Esophagus mucosa (tissue), 1 donor: ENCODE data around the gene GABRB1. TPM values are rescaled to one million over a fixed set of nuclear protein-coding genes. Genes with fewer than 3 reads are reported as not detected.

Experiments
- ATAC-seq: fragments of 200-7000 bp; cut with Tn5 transposase; one replicate; pipeline ENCODE4 v1.9.1; 2020
- total RNA-seq: library from RNA; stranded (reverse); gene quantifications from one replicate; pipeline ENCODE4 v1.2.4, GENCODE V29; 2023
- donor health status: DM: yes; HTN: yes; CAD: no.

Gene GABRB1
- total RNA-seq, 1 donor from 2014 or later: not detected

GRCh38 chr4:47390428-47391125 is 359.2 kb downstream of the GABRB1 start:
- ATAC-seq: no peak

DNA sequence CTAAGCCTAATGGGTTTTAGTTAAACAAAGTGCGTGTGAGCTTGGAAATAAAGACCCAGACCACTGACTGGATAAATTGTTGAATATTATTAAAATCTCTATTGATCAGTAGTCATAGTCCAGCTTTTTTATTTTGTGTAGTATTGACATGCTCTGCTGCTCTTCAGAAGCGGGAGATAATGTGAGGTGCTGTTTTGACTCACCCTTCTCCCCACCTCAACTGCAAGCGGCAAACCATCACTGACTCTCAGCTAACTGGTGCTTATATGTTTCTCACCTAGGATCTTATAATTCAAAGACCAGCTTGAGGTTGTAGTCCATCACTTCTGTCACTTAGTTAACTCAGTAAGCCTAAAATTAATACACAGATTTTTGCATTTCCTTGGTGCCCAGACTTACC is 359.9 kb downstream of the GABRB1 start:
- ATAC-seq: no peak

GRCh38 chr4:47406408-47406807 is 375.0 kb downstream of the GABRB1 start:
- no peak for ATAC-seq

DNA sequence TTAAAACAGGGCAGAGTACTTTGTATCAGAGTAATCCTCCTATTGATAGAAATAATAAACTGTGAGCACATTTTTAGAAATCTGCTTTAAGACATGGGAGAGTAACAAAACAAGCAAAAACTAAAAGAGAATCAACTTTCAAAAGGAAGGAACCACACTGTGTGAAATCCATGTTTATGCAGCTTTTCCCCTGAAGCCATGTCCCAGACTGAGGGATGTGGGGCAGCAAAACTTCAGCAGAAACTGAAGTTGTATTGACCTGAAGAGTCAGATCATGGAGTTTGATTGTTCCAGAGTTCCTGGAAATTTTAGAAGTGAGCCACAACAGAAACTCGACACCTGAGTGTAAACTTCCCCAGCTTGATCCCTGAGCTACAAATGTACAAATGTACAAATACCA is 378.9 kb downstream of the GABRB1 start:
- ATAC-seq: no peak

DNA sequence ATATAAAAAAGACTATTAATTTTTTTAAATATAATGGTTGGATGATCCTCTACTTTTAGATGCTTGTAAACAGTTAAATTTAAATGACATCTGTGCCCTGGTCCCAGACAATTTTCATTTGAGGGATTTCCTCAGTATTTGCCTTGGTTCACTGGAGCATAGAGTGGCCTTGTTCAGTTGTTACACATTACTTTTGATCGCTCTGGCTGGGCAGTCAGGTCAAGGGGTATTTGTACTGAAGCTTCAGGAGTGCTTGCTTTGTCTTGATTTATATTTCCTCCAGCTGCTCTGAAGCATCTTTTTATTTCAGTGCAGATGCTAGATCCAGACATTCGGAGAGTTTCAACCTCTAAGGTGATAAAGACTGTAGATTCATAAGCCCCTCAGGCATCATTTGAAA is 382.2 kb downstream of the GABRB1 start:
- ATAC-seq: no peak

GRCh38 chr4:47415719-47416118 is 384.4 kb downstream of the GABRB1 start:
- ATAC-seq: no peak

GRCh38 chr4:47418147-47418546 is 386.8 kb downstream of the GABRB1 start:
- ATAC-seq: no peak

DNA sequence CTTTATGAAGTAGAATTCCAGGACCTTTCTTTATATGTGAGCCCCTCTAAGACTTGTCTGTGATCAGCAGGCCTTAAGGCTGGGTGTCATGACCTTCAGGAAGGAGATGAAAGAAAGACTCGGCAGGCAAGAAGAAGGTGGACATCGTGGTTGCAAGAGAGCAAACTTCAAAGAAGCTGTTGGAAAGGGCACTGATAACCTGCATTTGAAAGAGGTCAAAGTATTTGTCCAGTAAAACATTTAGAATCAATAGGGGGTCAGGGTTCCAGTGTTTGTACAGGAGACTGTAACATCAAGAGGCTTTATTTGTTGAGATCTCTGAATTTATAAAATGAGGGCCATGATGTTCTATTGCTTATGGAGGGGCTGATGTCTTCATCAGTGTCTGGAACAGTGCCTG is 387.9 kb downstream of the GABRB1 start:
- ATAC-seq: no peak

DNA sequence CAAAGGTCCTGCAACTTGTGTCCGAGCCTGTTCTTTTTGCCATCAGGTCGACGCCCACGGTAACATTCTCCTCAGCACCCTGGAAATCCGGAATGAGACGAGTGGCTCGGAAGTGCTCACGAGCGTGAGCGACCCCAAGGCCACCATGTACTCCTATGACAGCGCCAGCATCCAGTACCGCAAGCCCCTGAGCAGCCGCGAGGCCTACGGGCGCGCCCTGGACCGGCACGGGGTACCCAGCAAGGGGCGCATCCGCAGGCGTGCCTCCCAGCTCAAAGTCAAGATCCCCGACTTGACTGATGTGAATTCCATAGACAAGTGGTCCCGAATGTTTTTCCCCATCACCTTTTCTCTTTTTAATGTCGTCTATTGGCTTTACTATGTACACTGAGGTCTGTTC is 394.3 kb downstream of the GABRB1 start:
- ATAC-seq: no peak

DNA sequence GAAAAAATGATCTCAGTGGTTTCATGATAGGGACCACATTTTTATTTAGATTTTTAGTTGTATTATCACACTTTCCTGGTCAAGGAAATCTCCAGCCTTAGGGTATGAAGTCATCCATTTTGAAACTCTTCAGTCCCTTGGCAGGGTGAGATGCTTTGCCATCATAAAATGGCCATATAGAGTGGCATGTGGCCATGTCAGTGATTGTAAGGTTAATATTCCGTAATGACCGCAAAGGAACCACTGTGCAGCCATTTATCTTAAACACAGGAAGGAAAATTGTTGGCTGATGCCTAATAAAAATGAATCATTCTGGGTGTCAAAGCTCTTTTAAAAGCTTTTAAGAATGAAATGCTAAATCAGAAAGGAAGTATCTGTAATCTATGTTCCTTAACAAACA is 396.6 kb downstream of the GABRB1 start:
- no peak for ATAC-seq

GRCh38 chr4:47432749-47433148 is 401.4 kb downstream of the GABRB1 start:
- no peak for ATAC-seq

DNA sequence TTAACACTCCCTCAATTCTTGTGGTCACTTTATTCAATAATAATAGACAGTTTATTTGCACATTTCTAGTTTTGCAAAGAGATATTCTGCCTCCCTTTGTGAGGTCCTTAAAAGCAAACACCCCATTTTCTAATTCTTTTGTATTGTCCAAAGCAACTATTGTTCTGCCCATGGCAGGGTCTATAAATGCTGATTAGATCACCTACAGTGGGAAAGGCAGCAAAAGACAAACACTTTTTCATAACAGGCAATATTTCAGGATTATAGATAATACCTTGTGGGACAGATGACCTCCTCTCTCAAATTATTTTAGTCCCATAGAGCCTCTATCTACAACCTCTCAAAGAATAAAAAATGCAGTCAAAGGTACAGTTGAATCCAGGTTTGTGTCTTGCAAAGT is 403.6 kb downstream of the GABRB1 start:
- ATAC-seq: no peak

- ATAC-seq: no peak
These were observed 411.6 kb downstream of the GABRB1 start for GRCh38 chr4:47442980-47443379.

DNA sequence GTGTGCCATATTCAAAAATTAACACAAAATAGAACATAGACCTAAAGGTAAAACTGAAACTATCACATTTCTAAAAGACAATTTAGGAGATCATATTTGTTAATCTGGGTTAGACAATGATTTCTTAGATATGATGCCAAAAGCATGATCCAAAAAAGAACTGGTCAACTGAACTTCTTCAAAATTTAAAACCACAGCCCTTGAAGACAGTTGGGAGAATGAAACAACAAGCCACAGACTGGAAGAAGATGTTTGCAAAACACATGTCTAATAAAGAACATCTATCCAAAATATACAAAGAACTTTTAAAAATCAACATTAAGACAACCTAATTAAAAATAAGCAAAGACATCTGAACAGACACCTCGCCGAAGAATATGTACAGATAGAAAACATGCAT is 412.7 kb downstream of the GABRB1 start:
- no peak for ATAC-seq

DNA sequence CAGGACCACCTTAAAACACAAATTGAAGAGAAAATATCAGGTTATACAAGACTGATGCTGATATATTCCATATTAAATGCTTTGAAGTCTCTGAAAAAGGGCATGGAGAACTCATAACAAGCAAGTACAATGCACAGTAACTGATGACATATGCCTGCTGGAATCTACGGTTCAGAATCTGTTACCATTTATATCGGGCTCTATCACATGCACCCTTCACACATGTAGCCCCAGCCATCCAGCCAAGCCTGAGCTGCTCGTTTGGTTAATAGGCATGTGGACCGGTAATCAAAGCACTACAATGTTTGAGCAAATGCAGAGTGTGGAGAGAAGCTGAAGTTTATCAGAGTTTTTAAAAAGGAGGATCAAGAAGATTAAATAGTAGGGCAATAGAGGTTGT is 420.3 kb downstream of the GABRB1 start:
- no peak for ATAC-seq

DNA sequence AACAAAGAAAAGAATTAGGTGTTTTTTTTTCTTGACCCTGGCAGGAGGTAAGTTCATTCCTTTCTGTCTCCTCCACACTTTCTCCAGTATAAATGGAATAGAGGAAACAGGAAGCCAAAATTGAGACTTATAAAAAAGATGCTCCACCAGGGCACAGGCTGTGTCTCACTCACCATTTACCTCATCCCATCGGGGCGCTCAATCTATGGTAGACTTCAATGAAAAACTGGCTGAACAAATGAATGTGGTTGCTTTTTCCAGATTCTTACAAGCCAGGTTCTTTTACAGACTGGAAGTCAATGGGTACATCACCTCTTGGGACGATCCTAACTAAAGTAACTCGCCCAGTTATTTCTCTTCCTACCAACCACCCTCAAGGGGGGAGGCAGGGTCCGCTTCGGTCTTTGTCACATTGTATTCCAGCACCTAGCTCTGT is 431.4 kb downstream of the GABRB1 start:
- ATAC-seq: peak; percentile 5

- peak; percentile 97 for ATAC-seq
These were observed 432.0 kb downstream of the GABRB1 start, which contains the start of gene COMMD8 for GRCh38 chr4:47463235-47463956. COMMD8 (minus strand) TSS chr4:47463702; CDS start chr4:47463651, 51 bp downstream.

- ATAC-seq: no peak
These were observed 433.6 kb downstream of the GABRB1 start for GRCh38 chr4:47465004-47465403.

GRCh38 chr4:47466056-47466785 is 434.9 kb downstream of the GABRB1 start:
- ATAC-seq: no peak

DNA sequence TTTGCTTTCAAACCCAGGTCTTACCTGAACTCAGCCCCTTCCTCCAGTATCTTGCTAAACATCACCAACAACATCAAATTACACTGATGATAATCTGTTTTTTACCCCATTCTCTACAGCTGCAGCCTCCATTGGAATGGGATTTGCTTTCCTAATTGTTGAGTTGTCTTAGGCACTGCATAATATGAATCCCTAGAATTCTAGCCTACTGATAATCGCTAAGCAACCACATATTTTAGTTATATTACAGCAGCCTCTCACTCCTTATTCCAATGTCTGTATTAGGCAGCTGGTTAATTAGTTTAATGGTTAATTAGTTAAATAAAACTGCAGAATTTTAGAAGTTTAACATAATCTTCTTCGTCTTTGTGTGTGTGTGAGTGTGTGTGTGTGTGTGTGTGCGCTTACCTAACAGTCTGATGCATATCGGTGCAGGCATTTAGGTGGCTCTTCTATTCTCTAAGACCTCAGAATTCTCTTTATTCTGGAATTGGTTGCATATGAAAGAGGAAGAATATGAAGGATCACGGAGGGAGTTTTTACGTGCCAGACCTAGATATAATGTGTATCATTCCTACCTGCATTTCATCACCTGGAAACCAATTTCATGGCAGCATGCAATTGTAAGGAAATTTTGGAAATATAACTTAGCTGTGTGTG is 437.5 kb downstream of the GABRB1 start:
- no peak for ATAC-seq

DNA sequence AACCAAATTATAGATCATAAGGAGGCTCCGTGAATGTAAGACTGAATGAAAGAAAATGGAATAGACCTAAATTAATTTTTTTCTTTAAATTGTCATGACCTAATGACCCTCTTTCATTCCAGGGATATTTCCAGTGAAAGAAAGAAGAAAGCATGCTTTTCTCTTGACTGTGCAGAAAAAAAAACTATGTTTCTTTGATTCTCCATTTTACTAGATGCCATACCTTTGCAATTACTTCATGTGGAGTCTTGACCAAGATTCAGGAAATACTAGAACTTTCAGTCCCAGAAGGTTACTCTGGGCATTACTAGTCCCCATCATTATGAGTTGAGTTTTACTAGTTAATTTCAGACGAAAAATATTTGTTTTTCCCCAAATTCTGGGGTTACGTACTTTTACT is 438.6 kb downstream of the GABRB1 start:
- ATAC-seq: peak; percentile 40

DNA sequence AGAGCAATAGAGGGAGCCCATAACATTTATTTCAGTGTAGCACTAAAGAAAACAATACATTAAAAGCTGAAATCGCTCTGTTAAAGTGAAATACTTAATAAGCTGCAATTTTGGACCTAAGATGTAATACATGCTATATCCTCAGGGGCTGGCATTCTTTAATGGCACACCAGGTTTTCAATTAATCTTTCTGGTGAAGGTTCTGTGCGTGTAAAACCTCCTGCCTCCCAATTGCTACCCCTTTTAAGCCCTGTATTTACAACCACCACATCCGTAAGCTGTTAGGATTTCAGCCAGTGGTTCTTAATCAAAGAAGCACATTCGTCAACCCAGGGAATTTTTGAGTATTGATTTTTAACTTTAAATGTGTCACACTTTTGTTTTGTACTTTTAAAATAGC is 439.7 kb downstream of the GABRB1 start:
- ATAC-seq: no peak

DNA sequence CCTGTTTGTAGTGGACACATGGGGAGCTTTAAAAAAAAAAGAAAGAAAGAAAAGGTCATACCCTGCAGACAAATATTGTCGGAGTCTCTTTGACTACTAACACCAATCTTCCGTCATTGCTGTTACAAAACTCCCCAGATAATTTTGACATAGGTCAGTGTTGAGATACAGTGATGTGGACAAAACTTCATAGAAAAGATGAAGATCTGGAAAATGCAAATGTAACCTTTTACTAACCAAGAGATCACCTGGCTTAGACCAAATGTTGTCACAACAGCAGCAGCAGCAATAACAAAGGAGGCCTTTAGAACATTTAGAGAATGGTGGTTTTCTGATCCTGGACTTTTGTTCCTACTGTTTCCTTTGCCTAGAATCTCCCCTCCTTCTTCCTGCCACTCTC is 440.2 kb downstream of the GABRB1 start:
- ATAC-seq: no peak
